Stimulated activated CD4-positive, alpha-beta T cell treated with anti-CD3 and anti-CD28 coated beads, Interleukin-15, amount 100 ng/mL, for 24 hours (primary cell): ENCODE data around the gene SLC9B1.
"Not testable (repeated sequence)": the region's sequence is repeated elsewhere in the genome, so short reads cannot be mapped to it uniquely, and the experiment has no call there.

Experiments
- DNase-seq: peaks from one replicate; pipeline ENCODE4 v3.0.0-alpha.2; 2020

Gene SLC9B1

GRCh38 chr4:102871772-102872171 is 147.7 kb downstream of the SLC9B1 start:
- no peak for DNase-seq

- DNase-seq = no peak
Observed at GRCh38 chr4:102869569-102870197, 149.8 kb downstream of the SLC9B1 start.

GRCh38 chr4:102868781-102869568 is 150.5 kb downstream of the SLC9B1 start, which contains the start of gene CISD2:
Gene CISD2 (plus strand): TSS chr4:102868992. CDS start chr4:102869085, 93 bp downstream.
- DNase-seq = peak; percentile 95

- peak; percentile 44 for DNase-seq
Observed at GRCh38 chr4:102868153-102868780, 151.2 kb downstream of the SLC9B1 start.

- DNase-seq = no peak
Observed at GRCh38 chr4:102867278-102868152, 152.0 kb downstream of the SLC9B1 start.

GRCh38 chr4:102865327-102865726 is 154.2 kb downstream of the SLC9B1 start:
- not testable (repeated sequence) for DNase-seq

- no peak for DNase-seq
Observed at GRCh38 chr4:102862747-102863146, 156.8 kb downstream of the SLC9B1 start.

GRCh38 chr4:102862016-102862415 is 157.5 kb downstream of the SLC9B1 start:
- no peak for DNase-seq

GRCh38 chr4:102860611-102861324 is 158.7 kb downstream of the SLC9B1 start:
- DNase-seq = no peak

GRCh38 chr4:102858828-102859464 is 160.6 kb downstream of the SLC9B1 start:
- DNase-seq = no peak
